Activated naive CD8-positive, alpha-beta T cell treated with anti-CD3 and anti-CD28 coated beads, Interleukin-2, amount 10 ng/mL, durations not matched to agents 7 days and 5 days (primary cell): ENCODE data around the gene COL20A1. TPM values are rescaled to one million over a fixed set of nuclear protein-coding genes. Genes with fewer than 3 reads are reported as not detected.

Experiments
- ATAC-seq: fragments of 150-1000 bp; cut with Tn5 transposase; one replicate; pipeline ENCODE4 v1.10.0; 2021; ENCODE audit warnings: low read depth, moderate library complexity
- POLR2A ChIA-PET: fragments of 350-600 bp; sonication (Branson Sonifier 250); formaldehyde crosslinking; loops from one replicate; lab custom pipeline; 2021; ENCODE audit warnings: antibody characterized with exemption; lab: Charles Lee
- DNase-seq: peaks from one replicate; pipeline ENCODE4 v3.0.0; 2021
- H3K27ac Mint-ChIP-seq: one replicate; pipeline ENCODE4 v1.8.0; 2022; ENCODE audit warnings: mild to moderate bottlenecking, mixed read lengths
- H3K27me3 Mint-ChIP-seq: one replicate; pipeline ENCODE4 v1.8.0; 2022; ENCODE audit warnings: mild to moderate bottlenecking, moderate library complexity, mixed read lengths
- H3K36me3 Mint-ChIP-seq: one replicate; pipeline ENCODE4 v1.8.0; 2021; ENCODE audit warnings: mild to moderate bottlenecking, mixed read lengths
- H3K4me1 Mint-ChIP-seq: one replicate; pipeline ENCODE4 v1.8.0; 2021; ENCODE audit warnings: mixed read lengths
- H3K4me3 Mint-ChIP-seq: one replicate; pipeline ENCODE4 v1.8.0; 2022; ENCODE audit warnings: mild to moderate bottlenecking, moderate library complexity, mixed read lengths
- H3K9me3 Mint-ChIP-seq: one replicate; pipeline ENCODE4 v1.8.0; 2021; ENCODE audit warnings: mixed read lengths
- total RNA-seq, 2 experiments: library from RNA; stranded (reverse); gene quantifications; one replicate each; pipeline ENCODE4 v1.2.3, GENCODE V29; 2021

COL20A1 gene
- total RNA-seq, 2 experiments from 2014 or later = 0.26 TPM; not detected in 1

DNA sequence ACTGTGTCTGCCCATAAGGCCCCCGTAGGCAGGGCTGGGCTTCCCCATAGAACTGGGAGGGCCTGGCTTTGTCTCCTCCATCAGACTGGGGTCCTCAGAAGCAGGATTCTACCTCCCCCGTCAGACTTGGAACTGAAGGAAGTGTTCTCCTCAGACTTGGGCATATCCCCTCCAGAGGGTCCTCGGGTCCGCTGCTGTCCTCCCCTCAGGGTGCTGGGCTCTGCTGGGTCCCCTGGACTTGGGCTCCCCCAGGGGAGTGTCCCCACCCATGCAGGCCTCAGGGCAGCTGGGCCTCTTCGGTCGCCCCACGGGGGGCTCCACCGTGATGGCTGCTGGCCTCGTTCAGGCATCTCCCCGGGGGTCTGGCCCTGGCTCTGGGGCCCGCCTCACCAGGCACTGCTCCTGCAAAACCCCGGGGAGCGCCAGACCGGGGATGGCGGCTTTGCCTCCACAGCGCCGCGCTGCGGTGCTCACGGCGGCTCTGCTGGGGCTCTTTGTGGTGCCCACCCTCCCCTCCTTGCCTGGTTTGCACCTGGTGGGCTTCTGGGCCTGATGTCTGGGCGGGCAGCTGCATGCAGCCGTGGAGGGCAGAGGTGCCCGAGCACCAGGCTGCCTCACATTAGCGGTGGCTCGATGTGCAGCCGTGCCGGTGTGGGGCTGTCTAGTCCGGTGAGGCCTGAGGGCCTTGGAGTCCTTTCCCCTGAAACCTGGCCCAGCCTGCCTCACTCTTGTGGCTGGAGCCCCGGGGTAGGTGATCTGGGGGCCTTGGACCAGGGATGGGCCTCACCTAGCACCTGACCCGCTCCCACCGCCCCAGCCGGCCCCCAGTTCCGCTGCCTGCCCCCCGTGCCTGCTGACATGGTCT is 13.9 kb downstream of the COL20A1 start:
- Mint-ChIP-seq H3K4me3 (no peak overlapping the region), H3K9me3 (no peaks in the 10 kb centered on the region), H3K36me3 (no peaks in the 10 kb centered on the region), H3K4me1 (no peaks in the 10 kb centered on the region), H3K27ac (no peak overlapping the region), H3K27me3 (peaks cover 3% of the 10 kb centered on the region)
- DNase-seq (no peak), ATAC-seq (no peak)
- POLR2A ChIA-PET = no interaction called here

DNA sequence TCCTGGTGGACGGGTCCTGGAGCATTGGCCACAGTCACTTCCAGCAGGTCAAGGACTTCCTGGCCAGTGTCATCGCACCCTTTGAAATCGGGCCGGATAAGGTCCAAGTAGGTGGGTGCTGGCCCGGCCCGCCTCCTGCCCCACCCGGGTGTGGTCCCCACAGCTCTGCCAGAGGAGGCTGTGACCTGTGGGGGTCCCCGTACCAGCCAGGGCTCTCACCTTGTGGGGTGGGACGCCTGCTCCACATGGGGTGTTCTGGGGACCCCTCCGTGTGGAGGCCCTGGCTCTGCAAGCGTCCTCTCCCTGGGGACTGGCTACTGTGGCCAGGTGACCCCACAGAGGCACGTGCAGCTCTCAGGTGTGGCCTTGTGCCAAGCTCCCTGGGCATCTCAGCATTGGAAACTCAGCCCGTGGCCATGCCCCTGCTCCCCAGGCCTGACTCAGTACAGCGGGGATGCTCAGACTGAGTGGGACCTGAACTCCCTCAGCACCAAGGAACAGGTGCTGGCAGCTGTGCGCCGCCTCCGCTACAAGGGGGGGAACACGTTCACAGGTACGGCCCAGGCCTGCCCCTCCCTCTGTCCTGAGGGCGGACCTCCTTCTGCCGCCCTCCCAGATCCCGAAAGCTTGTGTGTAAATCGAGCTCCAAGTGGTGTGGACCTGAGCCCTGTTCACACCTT is 14.7 kb downstream of the COL20A1 start:
- Mint-ChIP-seq H3K4me3 (no peak overlapping the region), H3K27ac (no peak overlapping the region), H3K4me1 (no peaks in the 10 kb centered on the region), H3K9me3 (no peaks in the 10 kb centered on the region), H3K36me3 (no peaks in the 10 kb centered on the region), H3K27me3 (peaks cover 1% of the 10 kb centered on the region)
- DNase-seq (no peak), ATAC-seq (no peak)
- POLR2A ChIA-PET = no interaction called here

DNA sequence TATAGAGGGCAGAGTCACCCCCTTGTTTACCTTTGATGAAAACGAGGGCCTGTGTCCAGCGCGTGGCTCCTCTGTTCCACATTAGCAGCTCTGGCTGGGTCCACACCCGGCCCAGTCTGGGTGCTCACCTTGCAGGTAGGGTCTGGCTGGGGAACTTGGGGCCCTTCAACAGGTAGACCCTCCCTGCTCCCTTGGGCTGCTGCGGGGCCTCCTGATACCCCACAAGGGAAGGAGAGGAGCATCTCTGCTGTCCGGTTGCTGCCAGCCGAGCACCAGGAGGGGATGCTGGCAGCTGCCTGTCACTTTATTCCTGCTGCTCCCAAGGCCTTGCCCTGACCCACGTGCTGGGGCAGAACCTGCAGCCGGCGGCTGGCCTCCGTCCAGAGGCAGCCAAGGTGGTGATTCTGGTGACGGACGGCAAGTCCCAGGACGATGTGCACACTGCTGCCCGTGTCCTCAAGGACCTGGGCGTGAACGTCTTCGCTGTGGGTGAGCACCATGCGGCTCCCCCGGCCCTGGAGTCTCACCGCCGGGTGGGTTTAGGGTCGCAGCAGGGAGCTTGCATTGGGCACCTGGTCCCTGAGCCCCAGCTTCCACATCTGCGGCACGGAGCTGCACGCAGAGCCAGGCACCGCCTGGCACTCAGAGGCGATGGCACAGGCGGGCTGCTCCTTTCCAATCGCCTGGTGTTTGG is 15.4 kb downstream of the COL20A1 start:
- H3K27me3 Mint-ChIP-seq = no peaks in the 10 kb centered on the region
- no peak overlapping the region for H3K27ac Mint-ChIP-seq
- POLR2A ChIA-PET = no interaction called here
- no peaks in the 10 kb centered on the region for H3K9me3 Mint-ChIP-seq
- ATAC-seq (no peak), DNase-seq (no peak)
- no peak overlapping the region for H3K4me3 Mint-ChIP-seq
- H3K36me3 Mint-ChIP-seq = no peaks in the 10 kb centered on the region
- no peaks in the 10 kb centered on the region for H3K4me1 Mint-ChIP-seq

DNA sequence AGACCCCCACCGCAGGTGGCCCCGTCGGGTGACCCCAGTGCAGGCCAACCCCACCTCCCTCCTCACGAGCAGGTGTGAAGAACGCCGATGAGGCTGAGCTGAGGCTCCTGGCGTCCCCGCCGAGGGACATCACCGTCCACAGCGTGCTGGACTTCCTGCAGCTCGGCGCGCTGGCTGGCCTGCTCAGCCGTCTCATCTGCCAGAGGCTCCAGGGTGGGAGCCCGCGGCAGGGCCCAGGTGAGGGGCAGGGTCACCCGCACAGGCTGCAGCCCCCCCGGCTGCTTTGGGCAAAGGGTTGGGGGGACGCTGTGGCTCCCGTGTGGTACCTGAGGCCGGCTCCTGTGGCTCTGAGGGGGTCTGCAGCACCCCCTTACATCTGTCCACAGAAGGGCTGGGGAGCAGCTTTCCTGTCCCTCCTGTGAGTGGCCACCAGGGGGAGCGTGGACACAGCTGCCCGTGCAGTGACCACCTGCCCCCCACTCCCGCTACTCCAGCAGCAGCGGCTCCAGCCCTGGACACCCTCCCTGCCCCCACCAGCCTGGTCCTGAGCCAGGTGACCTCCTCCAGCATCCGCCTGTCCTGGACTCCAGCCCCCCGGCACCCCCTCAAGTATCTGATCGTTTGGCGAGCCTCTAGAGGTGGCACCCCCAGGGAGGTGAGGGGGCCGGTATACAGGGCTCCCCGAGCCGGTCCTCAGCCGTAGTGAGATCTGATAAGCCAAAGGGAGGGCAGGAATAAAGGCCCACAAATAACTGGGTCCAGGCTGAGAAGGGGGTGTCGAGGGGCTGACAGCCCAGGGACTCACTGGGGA is 16.5 kb downstream of the COL20A1 start:
- peak; percentile 55 for DNase-seq
- peak; percentile 34 for ATAC-seq
- H3K27me3 Mint-ChIP-seq = no peaks in the 10 kb centered on the region
- no peak overlapping the region for H3K27ac Mint-ChIP-seq
- H3K4me1 Mint-ChIP-seq = no peaks in the 10 kb centered on the region
- no peaks in the 10 kb centered on the region for H3K9me3 Mint-ChIP-seq
- no peaks in the 10 kb centered on the region for H3K36me3 Mint-ChIP-seq
- no peak overlapping the region for H3K4me3 Mint-ChIP-seq
- POLR2A ChIA-PET = no interaction called here

- no peaks in the 10 kb centered on the region for H3K9me3 Mint-ChIP-seq
- H3K4me3 Mint-ChIP-seq = no peak overlapping the region
- POLR2A ChIA-PET = no interaction called here
- ATAC-seq (no peak), DNase-seq (no peak)
- H3K27ac Mint-ChIP-seq = no peak overlapping the region
- no peaks in the 10 kb centered on the region for H3K4me1 Mint-ChIP-seq
- no peaks in the 10 kb centered on the region for H3K36me3 Mint-ChIP-seq
- H3K27me3 Mint-ChIP-seq = no peaks in the 10 kb centered on the region
Measured at GRCh38 chr20:63310265-63310991, 17.4 kb downstream of the COL20A1 start.

- POLR2A ChIA-PET = no interaction called here
- H3K4me1 Mint-ChIP-seq = no peaks in the 10 kb centered on the region
- no peaks in the 10 kb centered on the region for H3K36me3 Mint-ChIP-seq
- no peak overlapping the region for H3K4me3 Mint-ChIP-seq
- H3K9me3 Mint-ChIP-seq = no peaks in the 10 kb centered on the region
- no peak for DNase-seq
- no peak overlapping the region for H3K27ac Mint-ChIP-seq
- ATAC-seq = no peak
- H3K27me3 Mint-ChIP-seq = no peaks in the 10 kb centered on the region
Measured at GRCh38 chr20:63311186-63311832, 18.3 kb downstream of the COL20A1 start.

- Mint-ChIP-seq H3K36me3 (no peaks in the 10 kb centered on the region), H3K9me3 (no peaks in the 10 kb centered on the region), H3K27me3 (no peaks in the 10 kb centered on the region), H3K4me3 (no peak overlapping the region), H3K4me1 (no peaks in the 10 kb centered on the region), H3K27ac (no peak overlapping the region)
- no peak for ATAC-seq
- POLR2A ChIA-PET = no interaction called here
- DNase-seq = no peak
Measured at GRCh38 chr20:63311833-63312243, 18.9 kb downstream of the COL20A1 start.

GRCh38 chr20:63312273-63312672 is 19.3 kb downstream of the COL20A1 start:
- POLR2A ChIA-PET = no interaction called here
- no peak overlapping the region for H3K27ac Mint-ChIP-seq
- no peaks in the 10 kb centered on the region for H3K36me3 Mint-ChIP-seq
- H3K4me3 Mint-ChIP-seq = no peak overlapping the region
- no peaks in the 10 kb centered on the region for H3K4me1 Mint-ChIP-seq
- DNase-seq = no peak
- no peaks in the 10 kb centered on the region for H3K27me3 Mint-ChIP-seq
- no peaks in the 10 kb centered on the region for H3K9me3 Mint-ChIP-seq
- ATAC-seq = no peak

GRCh38 chr20:63312690-63313348 is 19.8 kb downstream of the COL20A1 start:
- no peak overlapping the region for H3K27ac Mint-ChIP-seq
- no peaks in the 10 kb centered on the region for H3K36me3 Mint-ChIP-seq
- DNase-seq = no peak
- H3K4me3 Mint-ChIP-seq = no peak overlapping the region
- no peak for ATAC-seq
- POLR2A ChIA-PET = no interaction called here
- no peaks in the 10 kb centered on the region for H3K9me3 Mint-ChIP-seq
- H3K4me1 Mint-ChIP-seq = no peaks in the 10 kb centered on the region
- no peaks in the 10 kb centered on the region for H3K27me3 Mint-ChIP-seq

DNA sequence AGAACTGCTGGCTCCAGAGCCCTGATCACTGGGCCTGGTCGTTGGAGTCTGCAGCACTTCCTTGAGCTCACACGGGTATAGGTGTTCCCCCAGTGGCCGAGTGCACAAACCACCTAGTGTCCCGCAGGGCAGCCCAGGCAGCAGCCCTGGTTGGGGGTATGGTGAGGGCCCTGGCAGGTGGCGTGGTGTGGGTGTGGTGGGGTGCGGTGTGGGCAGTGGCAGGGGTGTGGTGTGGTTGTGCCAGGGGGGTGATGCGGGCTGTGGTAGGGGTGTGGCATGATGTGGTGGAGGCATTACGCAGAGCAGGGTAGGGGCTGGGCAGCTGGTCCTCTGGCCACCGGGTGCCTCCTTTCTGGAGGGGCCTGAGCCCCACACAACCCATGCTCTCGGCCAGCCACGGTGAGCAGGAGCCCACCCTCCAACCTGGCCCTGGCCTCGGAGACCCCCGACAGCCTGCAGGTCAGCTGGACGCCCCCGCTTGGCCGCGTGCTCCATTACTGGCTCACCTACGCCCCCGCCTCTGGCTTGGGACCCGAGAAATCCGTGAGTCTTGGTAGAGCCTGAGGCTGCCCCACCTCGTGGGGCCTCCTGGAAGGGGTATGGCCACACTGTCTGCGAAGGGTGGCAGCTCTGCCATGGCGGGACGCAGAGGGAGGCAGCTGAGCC is 20.5 kb downstream of the COL20A1 start:
- DNase-seq (peak; percentile 21), ATAC-seq (no peak)
- no peaks in the 10 kb centered on the region for H3K36me3 Mint-ChIP-seq
- H3K4me3 Mint-ChIP-seq = no peak overlapping the region
- no peaks in the 10 kb centered on the region for H3K4me1 Mint-ChIP-seq
- no peak overlapping the region for H3K27ac Mint-ChIP-seq
- no peaks in the 10 kb centered on the region for H3K9me3 Mint-ChIP-seq
- POLR2A ChIA-PET = no interaction called here
- H3K27me3 Mint-ChIP-seq = no peaks in the 10 kb centered on the region

DNA sequence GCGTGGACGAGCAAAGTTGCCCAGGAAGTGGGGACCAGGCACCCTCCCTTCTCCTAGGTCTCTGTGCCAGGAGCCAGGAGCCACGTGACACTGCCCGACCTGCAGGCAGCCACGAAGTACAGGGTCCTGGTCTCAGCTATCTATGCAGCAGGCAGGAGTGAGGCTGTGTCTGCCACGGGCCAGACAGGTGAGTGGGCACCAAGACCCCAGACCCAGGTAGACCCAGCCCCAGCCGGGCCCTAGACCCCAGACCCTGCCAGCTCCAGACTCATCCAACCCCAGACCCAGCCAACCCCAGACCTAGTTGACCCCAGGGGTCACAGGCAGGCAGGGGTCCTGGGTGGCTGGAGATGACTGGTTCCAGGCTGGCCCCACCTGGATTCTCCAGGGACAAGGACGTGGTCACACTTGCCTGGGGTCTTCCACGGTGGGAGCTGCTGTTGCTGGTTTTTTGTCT is 21.1 kb downstream of the COL20A1 start:
- Mint-ChIP-seq H3K36me3 (no peaks in the 10 kb centered on the region), H3K27me3 (no peaks in the 10 kb centered on the region), H3K4me1 (no peaks in the 10 kb centered on the region), H3K4me3 (no peak overlapping the region), H3K9me3 (no peaks in the 10 kb centered on the region), H3K27ac (no peak overlapping the region)
- peak; percentile 26 for DNase-seq
- ATAC-seq = no peak
- POLR2A ChIA-PET = no interaction called here
